Memory B cell (primary cell): ENCODE results near the gene RPUSD1.

Experiments used
- ATAC-seq: fragments of 150-1000 bp; cut with Tn5 transposase; 2 replicates; pipeline ENCODE4 v1.10.0; 2021; ENCODE audit warnings: low read depth, mild to moderate bottlenecking, moderate library complexity
- DNase-seq, 2 donors: peaks; one replicate each; pipeline ENCODE4 v3.0.0; 2022; ENCODE audit warnings: low spot score in 2 of 2
- H3K27ac Mint-ChIP-seq: one replicate; pipeline ENCODE4 v1.8.0; 2022; ENCODE audit warnings: mild to moderate bottlenecking, moderate library complexity, mixed read lengths
- H3K27me3 Mint-ChIP-seq: one replicate; pipeline ENCODE4 v1.8.0; 2022; ENCODE audit warnings: mixed read lengths
- H3K36me3 Mint-ChIP-seq: one replicate; pipeline ENCODE4 v1.8.0; 2022; ENCODE audit warnings: mild to moderate bottlenecking, mixed read lengths
- H3K4me1 Mint-ChIP-seq: one replicate; pipeline ENCODE4 v1.8.0; 2022; ENCODE audit warnings: mixed read lengths
- H3K4me3 Mint-ChIP-seq: one replicate; pipeline ENCODE4 v1.8.0; 2022; ENCODE audit warnings: mild to moderate bottlenecking, moderate library complexity, mixed read lengths
- H3K9me3 Mint-ChIP-seq: one replicate; pipeline ENCODE4 v1.8.0; 2022; ENCODE audit warnings: mixed read lengths

Gene RPUSD1

DNA sequence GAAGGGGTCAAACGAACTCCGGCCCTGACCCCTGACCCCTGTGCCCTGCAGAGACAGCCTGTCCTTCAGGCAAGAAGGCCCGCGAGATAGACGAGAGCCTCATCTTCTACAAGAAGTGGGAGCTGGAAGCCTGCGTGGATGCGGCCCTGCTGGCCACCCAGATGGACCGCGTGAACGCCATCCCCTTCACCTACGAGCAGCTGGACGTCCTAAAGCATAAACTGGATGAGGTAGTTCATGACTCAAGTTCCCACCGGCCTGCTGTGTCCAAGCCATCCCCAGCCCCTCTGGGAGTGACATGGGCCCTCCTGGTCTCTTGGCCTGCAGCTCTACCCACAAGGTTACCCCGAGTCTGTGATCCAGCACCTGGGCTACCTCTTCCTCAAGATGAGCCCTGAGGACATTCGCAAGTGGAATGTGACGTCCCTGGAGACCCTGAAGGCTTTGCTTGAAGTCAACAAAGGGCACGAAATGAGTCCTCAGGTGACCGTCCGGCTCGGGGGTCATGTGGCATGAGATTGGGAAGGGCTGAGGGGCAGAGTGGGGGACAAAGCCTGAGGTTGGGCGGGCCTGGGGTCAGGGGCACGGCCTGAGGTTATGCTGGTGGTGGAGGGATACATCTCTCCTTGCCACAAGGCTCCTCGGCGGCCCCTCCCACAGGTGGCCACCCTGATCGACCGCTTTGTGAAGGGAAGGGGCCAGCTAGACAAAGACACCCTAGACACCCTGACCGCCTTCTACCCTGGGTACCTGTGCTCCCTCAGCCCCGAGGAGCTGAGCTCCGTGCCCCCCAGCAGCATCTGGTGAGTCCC is 22.0 kb downstream of the RPUSD1 start:
- Mint-ChIP-seq H3K27me3 (peaks cover 9% of the 10 kb centered on the region), H3K4me1 (no peaks in the 10 kb centered on the region), H3K4me3 (no peak overlapping the region), H3K27ac (no peak overlapping the region), H3K9me3 (no peaks in the 10 kb centered on the region), H3K36me3 (no peaks in the 10 kb centered on the region)
- ATAC-seq (no peak), DNase-seq (no peak)

DNA sequence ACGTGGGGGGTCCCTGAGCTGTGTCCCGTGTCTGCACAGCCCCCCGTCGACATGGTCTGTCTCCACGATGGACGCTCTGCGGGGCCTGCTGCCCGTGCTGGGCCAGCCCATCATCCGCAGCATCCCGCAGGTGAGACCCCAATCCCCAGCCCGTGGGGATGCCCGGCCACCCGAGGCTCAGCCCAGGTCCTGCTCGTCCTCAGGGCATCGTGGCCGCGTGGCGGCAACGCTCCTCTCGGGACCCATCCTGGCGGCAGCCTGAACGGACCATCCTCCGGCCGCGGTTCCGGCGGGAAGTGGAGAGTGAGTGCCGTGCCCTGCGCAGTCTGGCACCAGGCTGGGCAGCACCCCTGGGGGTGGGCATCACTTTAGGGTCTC is 22.7 kb downstream of the RPUSD1 start:
- H3K27me3 Mint-ChIP-seq, result peaks cover 11% of the 10 kb centered on the region

DNA sequence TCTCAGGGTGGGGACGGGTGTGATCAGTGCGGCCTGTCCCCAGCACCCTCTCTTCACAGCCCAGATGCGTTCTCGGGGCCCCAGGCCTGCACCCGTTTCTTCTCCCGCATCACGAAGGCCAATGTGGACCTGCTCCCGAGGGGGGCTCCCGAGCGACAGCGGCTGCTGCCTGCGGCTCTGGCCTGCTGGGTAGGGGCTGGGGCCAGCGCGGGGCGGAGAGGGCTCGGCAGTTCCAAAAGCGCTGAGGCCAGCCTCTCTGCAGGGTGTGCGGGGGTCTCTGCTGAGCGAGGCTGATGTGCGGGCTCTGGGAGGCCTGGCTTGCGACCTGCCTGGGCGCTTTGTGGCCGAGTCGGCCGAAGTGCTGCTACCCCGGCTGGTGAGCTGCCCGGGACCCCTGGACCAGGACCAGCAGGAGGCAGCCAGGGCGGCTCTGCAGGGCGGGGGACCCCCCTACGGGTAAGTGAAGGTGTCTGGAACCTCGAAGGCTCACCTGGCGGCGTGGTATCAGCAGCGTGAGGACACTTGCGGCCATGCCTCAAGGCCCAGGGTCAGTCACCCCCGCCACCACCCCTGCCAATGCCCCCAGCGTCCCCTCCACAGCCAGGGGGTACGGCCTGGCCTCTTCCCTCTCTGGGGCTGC is 23.2 kb downstream of the RPUSD1 start:
- Mint-ChIP-seq H3K27me3 (peaks cover 11% of the 10 kb centered on the region), H3K4me1 (no peaks in the 10 kb centered on the region), H3K27ac (no peak overlapping the region), H3K4me3 (no peak overlapping the region), H3K9me3 (no peaks in the 10 kb centered on the region), H3K36me3 (no peaks in the 10 kb centered on the region)
- no peak for DNase-seq
- ATAC-seq, result no peak

More for the DNA sequence above, 22.7 kb downstream of the RPUSD1 start:
- H3K4me3 Mint-ChIP-seq, result no peak overlapping the region
- H3K4me1 Mint-ChIP-seq, result no peaks in the 10 kb centered on the region
- H3K9me3 Mint-ChIP-seq, result no peaks in the 10 kb centered on the region
- H3K36me3 Mint-ChIP-seq, result no peaks in the 10 kb centered on the region
- DNase-seq (no peak), ATAC-seq (no peak)
- no peak overlapping the region for H3K27ac Mint-ChIP-seq

DNA sequence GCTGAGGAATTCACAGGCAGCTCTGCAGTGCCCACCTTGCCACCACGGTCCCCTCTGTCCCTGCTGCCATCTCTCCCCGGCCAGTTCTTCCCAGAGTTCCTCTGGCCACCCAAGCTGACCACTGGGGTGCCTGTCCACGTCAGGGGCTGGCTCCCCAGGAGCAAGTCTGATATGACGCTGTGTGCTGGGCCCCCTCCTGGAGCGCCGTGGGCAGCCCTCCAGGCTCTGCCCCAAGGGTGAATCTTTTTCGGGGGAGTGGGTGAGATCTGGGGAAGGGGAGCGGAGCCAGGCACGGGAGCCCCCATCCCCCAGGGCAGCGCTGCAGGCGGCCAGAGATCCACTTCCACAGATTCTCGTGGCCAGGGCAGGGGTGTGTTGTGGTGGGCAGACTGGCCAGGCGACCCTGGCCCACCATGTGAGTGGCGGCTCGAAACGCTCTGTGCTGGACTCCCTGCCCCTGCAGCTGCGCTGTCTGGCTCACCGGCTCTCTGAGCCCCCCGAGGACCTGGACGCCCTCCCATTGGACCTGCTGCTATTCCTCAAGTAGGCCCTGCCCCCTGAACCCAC is 23.9 kb downstream of the RPUSD1 start:
- H3K36me3 Mint-ChIP-seq, result no peaks in the 10 kb centered on the region
- no peaks in the 10 kb centered on the region for H3K9me3 Mint-ChIP-seq
- H3K27me3 Mint-ChIP-seq, result peaks cover 9% of the 10 kb centered on the region
- ATAC-seq (no peak), DNase-seq (no peak)
- no peak overlapping the region for H3K27ac Mint-ChIP-seq
- no peaks in the 10 kb centered on the region for H3K4me1 Mint-ChIP-seq
- no peak overlapping the region for H3K4me3 Mint-ChIP-seq

DNA sequence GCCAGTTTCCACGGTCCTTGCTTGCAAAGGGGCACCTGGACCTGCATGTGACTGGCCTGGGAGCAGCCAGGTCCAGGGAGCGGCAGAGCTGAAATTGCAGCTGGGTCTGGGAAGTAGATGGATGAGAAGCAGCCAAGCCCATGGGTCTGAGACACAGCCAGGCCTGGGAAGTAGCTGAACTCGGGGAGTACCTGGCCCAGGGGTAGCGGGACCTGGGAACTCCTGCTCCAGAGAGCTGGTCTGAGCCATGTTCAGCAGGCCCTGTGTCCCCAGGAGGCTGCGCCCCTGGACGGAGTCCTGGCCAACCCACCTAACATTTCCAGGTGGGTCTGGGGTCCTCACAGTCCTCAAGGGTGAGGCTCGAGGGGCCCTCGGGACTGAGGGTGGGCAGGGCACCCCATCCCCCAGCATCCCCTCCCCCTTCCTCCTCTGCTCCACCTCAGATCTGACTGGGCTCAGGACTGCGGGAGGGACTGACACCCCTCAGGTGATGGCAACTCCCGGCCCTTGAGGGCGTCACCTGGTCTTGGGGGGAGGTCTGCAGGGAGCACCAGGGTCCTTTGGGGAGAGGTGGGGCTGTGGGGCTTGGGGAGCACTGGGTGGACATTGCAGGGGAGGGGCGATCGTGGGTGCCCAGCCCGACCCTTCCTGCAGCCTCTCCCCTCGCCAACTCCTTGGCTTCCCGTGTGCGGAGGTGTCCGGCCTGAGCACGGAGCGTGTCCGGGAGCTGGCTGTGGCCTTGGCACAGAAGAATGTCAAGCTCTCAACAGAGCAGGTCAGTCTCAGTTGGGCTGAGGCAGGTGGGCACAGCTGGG is 24.6 kb downstream of the RPUSD1 start:
- Mint-ChIP-seq H3K27me3 (peaks cover 9% of the 10 kb centered on the region), H3K36me3 (no peaks in the 10 kb centered on the region), H3K4me1 (no peaks in the 10 kb centered on the region), H3K27ac (no peak overlapping the region), H3K4me3 (no peak overlapping the region), H3K9me3 (no peaks in the 10 kb centered on the region)
- no peak for DNase-seq
- no peak for ATAC-seq

DNA sequence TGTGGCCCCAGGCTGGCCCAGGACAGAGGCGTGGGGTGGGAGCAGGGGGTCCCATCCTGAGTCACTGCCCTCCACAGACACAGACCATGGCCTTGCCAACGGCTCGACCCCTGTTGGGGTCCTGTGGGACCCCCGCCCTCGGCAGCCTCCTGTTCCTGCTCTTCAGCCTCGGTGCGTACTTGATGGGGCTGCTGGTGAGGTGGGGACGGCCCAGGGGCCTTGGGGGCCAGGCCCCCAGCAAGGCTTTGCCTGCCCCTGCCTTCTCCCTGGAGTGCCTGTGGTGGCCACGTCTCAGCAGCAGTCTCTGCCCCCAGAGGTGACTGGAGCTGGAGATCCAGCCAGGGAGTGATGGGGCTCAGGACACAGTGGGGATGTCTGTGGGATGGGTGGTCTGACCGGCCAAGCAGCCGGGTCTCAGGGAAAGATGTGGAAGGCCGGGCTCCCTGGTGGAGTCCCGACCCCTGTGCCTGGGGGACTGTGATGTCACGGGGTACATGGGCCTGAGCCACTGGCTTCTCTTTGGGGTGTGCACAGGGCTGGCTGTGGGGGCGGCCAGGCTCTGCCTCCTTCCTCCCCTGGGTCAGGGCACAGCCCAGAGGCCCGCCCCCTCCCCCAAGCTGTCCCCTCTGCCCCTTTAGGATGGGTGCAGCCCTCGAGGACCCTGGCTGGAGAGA is 25.4 kb downstream of the RPUSD1 start:
- ATAC-seq, result no peak
- no peaks in the 10 kb centered on the region for H3K36me3 Mint-ChIP-seq

DNA sequence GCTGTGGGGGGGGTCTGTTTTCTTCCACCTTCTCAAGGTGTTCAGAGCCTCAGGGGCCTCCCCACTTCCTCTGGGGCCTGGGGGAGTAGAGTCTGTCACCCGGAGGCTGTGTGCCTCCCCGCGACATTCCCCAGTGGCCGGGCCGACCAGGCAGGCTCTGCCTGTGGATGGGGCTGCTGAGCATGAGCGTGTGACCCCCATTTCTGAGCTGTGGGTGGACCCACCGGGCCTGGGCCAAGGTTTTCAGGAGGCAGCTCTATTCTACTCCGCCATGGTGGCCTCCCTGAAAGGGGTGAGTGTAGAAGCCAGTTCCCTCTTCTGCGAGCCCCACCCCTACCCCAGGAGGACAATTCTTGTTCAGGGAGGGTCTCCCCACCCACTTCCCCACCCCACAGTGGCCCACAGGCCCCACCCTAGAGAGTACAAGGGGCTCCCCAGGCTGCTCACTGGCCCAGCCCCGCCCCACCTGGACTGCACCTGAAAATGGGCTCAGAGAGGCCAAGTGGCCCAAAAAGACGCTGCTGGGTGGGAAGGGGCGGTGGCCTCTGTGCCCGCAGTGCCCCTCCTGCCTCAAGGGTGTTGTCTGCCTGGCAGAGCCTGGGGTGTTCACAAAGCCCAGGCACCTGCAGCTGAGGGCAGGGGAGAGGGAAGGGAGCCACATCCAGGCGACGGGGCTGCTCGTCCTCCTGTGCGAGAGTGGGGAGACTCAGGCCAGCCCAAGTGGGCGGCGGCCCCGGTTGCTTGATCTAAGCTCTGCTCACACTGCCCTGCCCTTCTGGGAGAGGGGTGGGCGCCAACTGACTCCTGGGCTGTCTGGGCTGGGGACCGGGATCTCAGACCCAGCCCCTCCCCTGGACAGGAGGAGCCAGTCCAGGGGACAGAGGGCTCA is 26.3 kb downstream of the RPUSD1 start:
- H3K4me3 Mint-ChIP-seq, result no peak overlapping the region

More for the DNA sequence above, 25.4 kb downstream of the RPUSD1 start:
- Mint-ChIP-seq H3K27ac (no peak overlapping the region), H3K27me3 (peaks cover 11% of the 10 kb centered on the region), H3K4me3 (no peak overlapping the region), H3K4me1 (no peaks in the 10 kb centered on the region), H3K9me3 (no peaks in the 10 kb centered on the region)
- no peak for DNase-seq

DNA sequence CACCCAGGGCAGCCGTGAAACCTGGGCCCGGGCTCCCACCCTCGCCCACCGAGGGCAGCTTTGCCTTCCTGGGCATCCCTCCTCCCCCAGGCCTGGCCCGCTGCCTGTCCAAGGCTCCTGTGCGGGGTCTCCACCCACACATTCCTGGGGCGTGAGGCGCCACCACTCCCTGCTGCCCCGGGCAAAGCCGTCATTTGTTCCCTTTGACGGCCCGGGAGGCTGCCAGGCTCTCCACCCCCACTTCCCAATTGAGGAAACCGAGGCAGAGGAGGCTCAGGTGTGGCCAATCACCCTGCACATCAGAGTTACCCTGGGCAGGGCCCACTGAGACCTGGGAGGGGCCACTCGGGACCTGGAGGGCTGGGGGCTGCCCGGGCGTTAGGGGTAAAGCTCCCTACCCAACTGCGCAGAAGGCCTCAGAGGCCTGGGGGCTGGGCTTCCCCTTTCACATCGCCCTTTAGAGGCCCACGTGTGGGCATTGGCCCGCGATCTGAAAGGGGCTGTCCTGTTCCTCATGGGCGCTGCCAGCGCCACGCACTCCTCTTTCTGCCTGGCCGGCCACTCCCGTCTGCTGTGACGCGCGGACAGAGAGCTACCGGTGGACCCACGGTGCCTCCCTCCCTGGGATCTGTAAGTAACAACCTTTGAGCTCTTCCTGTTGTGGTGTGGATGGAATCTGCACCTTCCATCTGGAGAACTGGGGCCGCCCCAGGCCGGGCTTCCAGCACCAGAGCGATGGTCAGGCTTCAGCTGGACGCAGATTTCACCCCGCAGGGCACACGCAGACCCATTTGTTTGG is 27.4 kb downstream of the RPUSD1 start, which contains the start of gene MSLN:
Gene MSLN, plus strand, starts transcription at position 190 of the 799 bp plus-strand sequence. CDS start 1,947 bp downstream, outside the sequence.
- peaks cover 16% of the 10 kb centered on the region for H3K27me3 Mint-ChIP-seq
- H3K27ac Mint-ChIP-seq, result no peak within 1 kb of the TSS
- no peak within 1 kb of the TSS for H3K4me3 Mint-ChIP-seq
- H3K36me3 Mint-ChIP-seq, result peaks cover 2% of the 10 kb centered on the region
- peaks cover 2% of the 10 kb centered on the region for H3K9me3 Mint-ChIP-seq
- no peak for DNase-seq
- no peak for ATAC-seq
- no peaks in the 10 kb centered on the region for H3K4me1 Mint-ChIP-seq

More for the DNA sequence above, 26.3 kb downstream of the RPUSD1 start:
- no peak overlapping the region for H3K27ac Mint-ChIP-seq
- H3K4me1 Mint-ChIP-seq, result no peaks in the 10 kb centered on the region
- H3K27me3 Mint-ChIP-seq, result peaks cover 13% of the 10 kb centered on the region
- no peaks in the 10 kb centered on the region for H3K9me3 Mint-ChIP-seq
- ATAC-seq, result no peak
- no peak for DNase-seq
- H3K36me3 Mint-ChIP-seq, result no peaks in the 10 kb centered on the region

DNA sequence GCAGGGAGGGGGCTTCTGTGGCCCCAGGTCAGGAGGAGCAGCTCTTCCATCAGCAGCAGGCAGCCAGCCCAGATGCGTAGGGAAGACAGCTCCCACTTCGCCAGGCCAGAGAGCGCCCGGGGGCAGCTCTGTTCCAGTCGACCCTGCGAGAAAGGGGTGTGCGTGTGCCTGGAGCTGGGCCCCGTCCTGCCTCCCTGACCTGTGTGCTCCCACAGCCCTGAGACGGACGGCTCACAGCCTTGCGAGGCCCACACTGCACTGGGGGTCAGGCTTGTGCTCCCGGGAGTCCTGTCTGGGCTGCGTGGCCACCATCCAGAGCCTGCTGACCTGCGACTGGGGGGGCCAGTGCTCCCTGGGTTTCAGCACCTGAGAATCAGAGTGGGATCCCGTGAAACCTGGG is 28.1 kb downstream of the RPUSD1 start:
- H3K4me3 Mint-ChIP-seq, result no peak overlapping the region
- H3K4me1 Mint-ChIP-seq, result no peaks in the 10 kb centered on the region
- DNase-seq (no peak), ATAC-seq (no peak)
- peaks cover 16% of the 10 kb centered on the region for H3K27me3 Mint-ChIP-seq
- peaks cover 2% of the 10 kb centered on the region for H3K36me3 Mint-ChIP-seq
- peaks cover 2% of the 10 kb centered on the region for H3K9me3 Mint-ChIP-seq
- no peak overlapping the region for H3K27ac Mint-ChIP-seq

DNA sequence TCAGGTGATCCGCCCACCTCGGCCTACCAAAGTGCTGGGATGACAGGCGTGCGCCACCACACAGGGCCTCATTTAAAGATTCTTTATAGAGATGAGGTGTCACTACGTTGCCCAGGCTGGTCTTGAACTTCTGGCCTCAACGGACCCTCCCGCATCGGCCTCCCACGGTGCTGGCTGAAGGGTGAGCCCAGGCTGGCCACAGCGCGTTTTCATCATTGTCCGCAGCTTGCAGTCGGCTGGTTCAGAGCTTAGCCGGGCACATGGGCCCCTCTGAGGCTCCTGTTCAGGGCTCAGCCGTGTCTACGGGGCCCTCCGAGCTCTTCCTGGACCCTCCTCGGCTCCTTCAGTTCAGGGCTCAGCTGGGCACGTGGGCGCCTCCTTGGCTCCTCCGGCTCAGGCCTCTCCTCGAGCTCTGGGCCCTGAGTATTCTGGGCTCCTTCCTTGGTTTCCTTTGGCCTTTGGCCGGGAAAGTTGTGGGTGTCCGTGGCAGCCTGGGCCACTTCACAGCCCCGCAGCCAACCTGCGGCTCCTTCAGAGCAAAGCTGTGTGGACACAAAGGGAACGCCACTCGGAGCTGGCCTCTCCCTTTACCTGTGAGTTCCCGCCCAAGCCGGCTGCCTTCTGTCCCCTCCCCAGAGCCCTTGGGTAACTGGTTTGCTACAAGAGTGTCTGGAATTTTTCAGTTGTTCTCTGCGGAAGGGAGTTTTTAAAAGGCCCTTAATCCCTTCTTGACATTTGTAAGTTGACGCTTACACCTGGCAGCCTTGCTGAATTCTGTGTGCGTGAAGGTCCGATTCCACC is 28.9 kb downstream of the RPUSD1 start:
- no peak overlapping the region for H3K27ac Mint-ChIP-seq
- no peak for ATAC-seq
- no peak for DNase-seq

DNA sequence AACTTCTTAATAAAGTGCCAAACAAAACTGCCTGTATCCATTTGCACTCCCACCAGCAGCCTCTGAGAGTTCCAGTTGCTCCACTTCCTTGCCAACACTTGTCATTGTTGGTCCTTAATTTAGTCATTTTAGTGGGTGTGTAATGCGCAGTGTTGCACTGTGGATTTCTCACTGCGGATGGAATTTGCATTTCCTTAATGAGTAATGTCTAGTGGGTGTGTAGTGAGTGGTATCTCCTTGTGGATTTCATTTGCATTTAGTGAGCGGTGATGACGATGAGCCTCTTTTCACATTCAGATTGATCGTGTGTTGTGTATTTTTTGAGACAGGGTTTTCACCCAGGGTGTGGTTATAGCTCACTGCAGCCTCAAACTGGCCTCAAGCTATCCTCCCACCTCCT is 31.8 kb downstream of the RPUSD1 start:
- DNase-seq, result no peak
- Mint-ChIP-seq H3K4me3 (no peak overlapping the region), H3K36me3 (peaks cover 2% of the 10 kb centered on the region), H3K4me1 (peaks cover 2% of the 10 kb centered on the region), H3K9me3 (peaks cover 2% of the 10 kb centered on the region), H3K27ac (no peak overlapping the region), H3K27me3 (peaks cover 10% of the 10 kb centered on the region)
- ATAC-seq, result no peak

More for the DNA sequence above, 28.9 kb downstream of the RPUSD1 start:
- Mint-ChIP-seq H3K36me3 (peaks cover 2% of the 10 kb centered on the region), H3K27me3 (peaks cover 16% of the 10 kb centered on the region), H3K4me1 (peaks cover 2% of the 10 kb centered on the region), H3K4me3 (no peak overlapping the region), H3K9me3 (peaks cover 2% of the 10 kb centered on the region)
